Large intestine (tissue), 3 donors: ENCODE results near the gene PLCXD3. TPM values are rescaled to one million over a fixed set of nuclear protein-coding genes. Genes with fewer than 3 reads are reported as not detected.

ENCODE experiments used
- DNase-seq, 2 donors: peaks; one replicate each; pipeline versions ENCODE4 v3.0.0 to v3.0.0-alpha.2; 2013
- H3K27ac ChIP-seq: one replicate; pipeline ENCODE4 v1.5.1; 2013; ENCODE audit warnings: low read length
- H3K27me3 ChIP-seq: 2 replicates; pipeline ENCODE4 v1.6.1; 2013; ENCODE audit warnings: low read length; ENCODE audit not compliant: control insufficient read depth, insufficient read depth
- H3K36me3 ChIP-seq: 2 replicates; pipeline ENCODE4 v1.6.1; 2013; ENCODE audit warnings: low read length; ENCODE audit not compliant: control insufficient read depth, insufficient read depth
- H3K4me1 ChIP-seq: one replicate; pipeline ENCODE4 v1.6.1; 2013; ENCODE audit warnings: low read length; ENCODE audit not compliant: control insufficient read depth, insufficient read depth
- H3K4me3 ChIP-seq: one replicate; pipeline ENCODE4 v1.5.1; 2013; ENCODE audit warnings: low read length
- H3K9me3 ChIP-seq: one replicate; pipeline ENCODE4 v1.6.1; 2013; ENCODE audit warnings: mild to moderate bottlenecking, low read depth, low read length, moderate library complexity; ENCODE audit not compliant: control insufficient read depth
- WGBS: methylation state at CpG from one replicate; pipeline ENCODE4 v1.1.5; 2013; ENCODE audit warnings: low lambda C conversion rate; ENCODE audit not compliant: insufficient coverage; 5-methylcytosine and 5-hydroxymethylcytosine counted together
- polyA plus RNA-seq: library from polyadenylated mRNA; unstranded; fragments of 120-200 nt; gene quantifications from one replicate; pipeline ENCODE4 v1.2.1, GENCODE V29; 2013

PLCXD3 gene
- polyA plus RNA-seq, 1 donor: 4.9 TPM

DNA sequence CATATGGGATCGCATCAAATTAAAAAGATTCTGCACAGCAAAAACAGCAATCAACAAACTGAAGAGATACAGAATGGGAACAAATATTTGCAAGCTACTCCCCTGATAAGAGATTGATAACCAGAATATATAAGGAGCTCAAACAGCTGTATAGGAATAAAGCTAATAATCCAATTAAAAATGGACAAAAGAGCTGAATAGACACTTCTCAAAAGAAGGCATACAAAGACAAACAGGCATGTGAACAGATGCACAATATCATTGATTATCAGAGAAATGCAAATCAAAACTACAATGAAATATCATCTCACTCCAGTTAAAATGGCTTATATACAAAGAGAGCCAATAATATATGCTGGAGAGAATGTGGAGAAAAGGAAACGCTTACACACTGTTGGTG lies 110.6 kb downstream of the PLCXD3 start:
- no peaks in the 10 kb centered on the region for H3K27me3 ChIP-seq
- no peaks in the 10 kb centered on the region for H3K36me3 ChIP-seq
- H3K4me3 ChIP-seq: no peak overlapping the region
- no CpG with 5 or more reads among the region's 2 CpGs for WGBS
- H3K27ac ChIP-seq: no peak overlapping the region
- no peak for DNase-seq
- peaks cover 3% of the 10 kb centered on the region for H3K4me1 ChIP-seq
- H3K9me3 ChIP-seq: peaks cover 7% of the 10 kb centered on the region

DNA sequence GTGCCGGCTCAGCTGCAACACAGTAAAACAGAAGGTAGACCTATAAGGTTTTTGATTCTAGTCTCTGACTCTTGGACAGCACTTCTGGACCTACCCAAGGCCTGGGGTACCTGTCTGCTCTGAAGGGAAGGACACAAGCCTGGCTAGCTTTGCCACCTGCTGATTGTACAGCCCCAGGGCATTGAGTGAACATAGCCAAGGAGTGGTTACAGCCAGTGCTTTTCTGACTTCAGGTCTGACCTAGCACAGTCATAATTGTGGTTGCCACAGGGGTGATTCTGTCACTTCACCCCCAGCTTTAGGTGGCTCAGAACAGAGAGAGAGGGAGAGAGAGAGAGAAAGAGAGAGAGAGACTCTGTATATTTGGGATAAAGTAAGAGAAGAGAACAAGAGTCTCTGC lies 118.4 kb downstream of the PLCXD3 start:
- no peak for DNase-seq
- WGBS: no CpG with 5 or more reads among the region's 1 CpG
- H3K9me3 ChIP-seq: no peaks in the 10 kb centered on the region

GRCh38 chr5:41374631-41375030 lies 135.8 kb downstream of the PLCXD3 start:
- Histone ChIP-seq H3K4me3 (no peak overlapping the region), H3K27me3 (no peaks in the 10 kb centered on the region), H3K4me1 (no peaks in the 10 kb centered on the region), H3K9me3 (no peaks in the 10 kb centered on the region), H3K27ac (no peak overlapping the region), H3K36me3 (no peaks in the 10 kb centered on the region)
- DNase-seq: no peak
- WGBS: 100% methylated on average over 1 of the region's 2 CpGs

More for the DNA sequence above, 118.4 kb downstream of the PLCXD3 start:
- Histone ChIP-seq H3K36me3 (no peaks in the 10 kb centered on the region), H3K4me3 (no peak overlapping the region), H3K27me3 (no peaks in the 10 kb centered on the region), H3K4me1 (no peaks in the 10 kb centered on the region), H3K27ac (no peak overlapping the region)

GRCh38 chr5:41373230-41373629 lies 137.2 kb downstream of the PLCXD3 start:
- DNase-seq: no peak
- Histone ChIP-seq H3K36me3 (no peaks in the 10 kb centered on the region), H3K27me3 (no peaks in the 10 kb centered on the region), H3K4me1 (no peaks in the 10 kb centered on the region), H3K4me3 (no peak overlapping the region), H3K27ac (no peak overlapping the region), H3K9me3 (no peaks in the 10 kb centered on the region)
- WGBS: no CpG with 5 or more reads among the region's 5 CpGs

- WGBS: 51% methylated on average over 2 of the region's 2 CpGs
- Histone ChIP-seq H3K4me1 (no peaks in the 10 kb centered on the region), H3K36me3 (no peaks in the 10 kb centered on the region), H3K27ac (no peak overlapping the region), H3K4me3 (no peak overlapping the region), H3K27me3 (no peaks in the 10 kb centered on the region), H3K9me3 (no peaks in the 10 kb centered on the region)
- DNase-seq: no peak
Measured at GRCh38 chr5:41371738-41372137, 138.7 kb downstream of the PLCXD3 start.

DNA sequence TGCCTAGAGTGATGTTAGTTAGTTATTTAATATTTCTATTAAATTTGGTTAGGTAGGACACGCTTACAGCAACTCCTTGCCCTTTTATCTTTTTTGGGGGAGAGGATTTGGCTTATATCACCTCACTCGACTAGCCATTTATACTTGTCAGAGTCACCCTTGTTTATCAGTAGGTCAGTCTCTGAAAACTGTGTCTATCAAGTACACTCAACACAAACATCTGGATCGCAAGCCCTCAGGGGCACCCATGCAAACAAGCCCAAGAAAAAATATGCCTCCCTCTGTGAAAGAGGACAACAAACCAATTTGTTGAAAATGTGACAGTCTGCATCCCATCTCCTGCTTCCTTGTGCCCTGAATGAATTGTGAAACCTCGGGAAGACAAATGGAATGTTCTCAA lies 139.9 kb downstream of the PLCXD3 start:
- Histone ChIP-seq H3K4me3 (no peak overlapping the region), H3K9me3 (no peaks in the 10 kb centered on the region), H3K27ac (no peak overlapping the region), H3K36me3 (no peaks in the 10 kb centered on the region), H3K27me3 (no peaks in the 10 kb centered on the region), H3K4me1 (no peaks in the 10 kb centered on the region)
- DNase-seq: no peak
- WGBS: no CpG with 5 or more reads among the region's 4 CpGs

GRCh38 chr5:41369799-41370198 lies 140.6 kb downstream of the PLCXD3 start:
- DNase-seq: no peak
- no peaks in the 10 kb centered on the region for H3K36me3 ChIP-seq
- H3K27ac ChIP-seq: no peak overlapping the region
- no peaks in the 10 kb centered on the region for H3K27me3 ChIP-seq
- 100% methylated on average over 1 of the region's 2 CpGs for WGBS
- H3K9me3 ChIP-seq: no peaks in the 10 kb centered on the region
- H3K4me3 ChIP-seq: no peak overlapping the region
- no peaks in the 10 kb centered on the region for H3K4me1 ChIP-seq

DNA sequence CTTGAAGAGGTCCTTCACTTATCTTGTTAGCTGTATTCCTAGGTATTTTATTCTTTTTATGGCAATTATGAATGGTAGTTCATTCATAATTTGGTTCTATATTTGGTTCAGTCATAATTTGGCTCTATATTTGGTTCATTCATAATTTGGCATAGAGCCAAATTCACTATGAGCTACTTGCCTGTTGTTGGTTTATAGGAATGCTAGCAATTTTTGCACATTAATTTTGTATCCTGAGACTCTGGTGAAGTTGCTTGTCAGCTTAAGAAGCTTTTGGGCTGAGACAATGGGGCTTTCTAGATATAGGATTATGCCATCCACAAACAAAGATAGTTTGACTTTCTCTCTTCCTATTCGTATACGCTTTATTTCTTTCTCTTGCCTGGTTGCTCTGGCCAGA lies 142.2 kb downstream of the PLCXD3 start:
- H3K9me3 ChIP-seq: no peaks in the 10 kb centered on the region
- H3K27ac ChIP-seq: no peak overlapping the region
- no CpG with 5 or more reads among the region's 2 CpGs for WGBS

DNA sequence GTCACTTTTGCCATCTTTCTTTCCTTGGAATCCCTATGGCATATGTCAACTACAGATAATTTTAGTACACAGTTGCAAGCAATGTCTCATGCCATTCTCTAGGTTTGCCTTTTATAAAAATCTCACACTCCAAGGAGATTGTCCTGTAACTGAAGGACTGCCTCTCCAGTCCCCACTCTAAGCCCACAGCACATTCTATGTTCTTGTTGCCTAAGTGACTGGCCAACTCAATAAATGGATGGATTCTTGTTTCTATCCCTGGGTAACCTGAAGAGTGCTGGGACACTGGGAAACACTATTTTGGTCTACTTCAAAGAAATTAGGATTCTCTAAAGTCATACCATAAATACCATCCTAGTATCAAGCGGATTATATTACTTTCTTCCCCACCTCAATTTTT lies 145.0 kb downstream of the PLCXD3 start:
- Histone ChIP-seq H3K4me1 (no peaks in the 10 kb centered on the region), H3K9me3 (no peaks in the 10 kb centered on the region), H3K27me3 (no peaks in the 10 kb centered on the region), H3K36me3 (no peaks in the 10 kb centered on the region), H3K4me3 (no peak overlapping the region), H3K27ac (no peak overlapping the region)
- no peak for DNase-seq
- 0% methylated on average over 1 of the region's 1 CpG for WGBS

More for the DNA sequence above, 142.2 kb downstream of the PLCXD3 start:
- Histone ChIP-seq H3K4me3 (no peak overlapping the region), H3K4me1 (no peaks in the 10 kb centered on the region), H3K36me3 (no peaks in the 10 kb centered on the region), H3K27me3 (no peaks in the 10 kb centered on the region)
- no peak for DNase-seq

- Histone ChIP-seq H3K27ac (no peak overlapping the region), H3K9me3 (no peaks in the 10 kb centered on the region), H3K36me3 (no peaks in the 10 kb centered on the region), H3K4me3 (no peak overlapping the region), H3K4me1 (no peaks in the 10 kb centered on the region), H3K27me3 (no peaks in the 10 kb centered on the region)
- no peak for DNase-seq
- WGBS: no CpG with 5 or more reads among the region's 1 CpG
Measured at GRCh38 chr5:41364346-41364745, 146.1 kb downstream of the PLCXD3 start.

GRCh38 chr5:41363343-41363986 lies 146.9 kb downstream of the PLCXD3 start:
- WGBS: no CpG with 5 or more reads among the region's 1 CpG
- DNase-seq: no peak
- Histone ChIP-seq H3K27me3 (no peaks in the 10 kb centered on the region), H3K36me3 (no peaks in the 10 kb centered on the region), H3K27ac (no peak overlapping the region), H3K4me3 (no peak overlapping the region), H3K9me3 (no peaks in the 10 kb centered on the region), H3K4me1 (no peaks in the 10 kb centered on the region)
